GM19238 (cell line): Measurements from ENCODE around the gene GPR173.

Experiments used
- DNase-seq: peaks from one replicate; pipeline ENCODE4 v3.0.0; 2011; ENCODE audit warnings: low spot score; ENCODE audit not compliant: insufficient read length

GPR173 gene

DNA sequence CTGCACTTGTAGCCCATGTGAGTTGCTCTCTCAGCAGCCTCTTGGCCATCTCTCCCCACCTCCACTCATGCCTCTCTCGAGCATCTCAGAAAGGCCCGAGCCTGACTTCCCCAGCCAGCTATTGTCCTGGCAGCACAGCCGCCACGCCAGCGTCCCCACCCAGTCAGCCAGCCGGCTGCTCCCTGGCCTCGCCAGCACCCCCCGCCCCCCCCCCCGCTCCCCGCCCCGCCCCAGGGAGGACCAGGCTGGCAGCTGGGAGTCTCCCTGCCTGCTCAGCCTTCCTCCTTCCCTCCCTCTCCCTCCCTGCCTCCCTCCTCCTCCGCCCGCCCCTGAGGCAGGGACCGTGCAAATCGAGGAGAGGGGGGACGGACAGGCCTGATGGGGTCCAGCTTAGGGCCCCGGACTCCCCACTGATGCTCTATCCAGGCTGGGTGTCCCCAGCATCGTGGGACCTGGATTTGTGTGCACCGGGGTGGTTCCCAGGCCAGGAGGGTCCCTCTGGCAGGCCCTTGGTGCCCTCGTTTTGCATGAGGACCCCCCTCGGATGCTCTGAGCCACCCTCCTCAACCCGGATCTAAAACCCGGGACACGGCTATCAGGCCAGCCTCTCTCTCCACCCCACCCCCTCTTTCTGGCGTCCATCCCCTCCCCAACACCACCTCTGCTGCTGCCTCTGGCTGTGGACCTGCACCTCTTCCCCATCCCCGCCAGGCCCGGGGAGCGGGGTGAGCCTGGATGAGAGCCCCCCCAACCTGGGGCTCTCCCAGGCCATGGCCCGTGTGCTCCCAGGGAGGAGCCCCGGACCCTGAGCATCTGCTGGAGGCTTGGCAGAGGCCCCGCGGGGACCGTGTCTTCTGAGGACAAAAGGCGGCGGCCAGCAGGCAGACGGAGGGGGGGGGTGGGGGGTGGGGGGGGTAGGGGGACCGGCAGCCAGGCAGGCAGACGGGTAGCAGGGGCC, at the start of gene GPR173:
Gene GPR173, plus strand, starts transcription at position 621 of the 958 bp plus-strand sequence. CDS start 27,833 bp downstream, outside the sequence.
- no peak for DNase-seq

GRCh38 chrX:53000447-53001135, 48.0 kb upstream of the GPR173 start:
- DNase-seq: no peak

DNA sequence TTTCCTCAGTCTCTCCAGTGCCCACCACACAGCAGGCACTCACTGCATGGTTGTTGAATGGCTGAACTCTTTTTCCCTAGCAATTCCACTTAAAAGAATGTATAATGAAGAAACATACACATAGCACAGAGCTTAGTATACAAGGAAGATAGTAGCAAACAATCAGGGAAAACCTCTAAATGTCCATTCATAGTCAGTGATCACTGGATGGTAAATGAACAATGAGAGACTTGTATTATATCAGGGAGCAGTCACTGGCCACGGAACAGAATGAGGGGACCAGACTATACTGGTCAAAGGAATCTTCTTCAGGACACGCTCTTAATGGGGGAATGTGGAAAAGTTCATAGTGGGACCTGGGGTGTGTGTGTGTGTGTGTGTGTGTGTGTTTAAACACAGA, 46.6 kb upstream of the GPR173 start:
- DNase-seq: no peak

DNA sequence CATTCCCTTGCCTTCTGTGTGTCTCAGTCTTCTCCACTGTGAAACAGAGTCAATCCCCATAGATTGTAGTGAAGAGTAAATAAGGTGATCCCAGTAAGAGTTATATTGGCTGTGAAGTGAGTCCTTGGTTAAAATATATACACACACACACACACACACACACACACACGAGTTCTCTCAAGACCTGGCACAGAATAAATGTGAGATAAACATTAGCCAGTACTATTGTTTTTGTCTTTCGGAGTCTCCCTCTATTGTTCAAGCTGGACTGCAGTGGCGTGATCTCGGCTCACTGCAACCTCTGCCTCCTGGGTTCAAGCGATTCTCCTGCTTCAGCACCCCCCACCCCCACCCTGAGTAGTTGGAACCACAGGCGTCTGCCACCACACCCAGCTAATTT, 45.5 kb upstream of the GPR173 start:
- DNase-seq: no peak

- DNase-seq: no peak
Measured at GRCh38 chrX:53004038-53004437, 44.6 kb upstream of the GPR173 start.

- no peak for DNase-seq
Measured at GRCh38 chrX:53004811-53005210, 43.8 kb upstream of the GPR173 start.

DNA sequence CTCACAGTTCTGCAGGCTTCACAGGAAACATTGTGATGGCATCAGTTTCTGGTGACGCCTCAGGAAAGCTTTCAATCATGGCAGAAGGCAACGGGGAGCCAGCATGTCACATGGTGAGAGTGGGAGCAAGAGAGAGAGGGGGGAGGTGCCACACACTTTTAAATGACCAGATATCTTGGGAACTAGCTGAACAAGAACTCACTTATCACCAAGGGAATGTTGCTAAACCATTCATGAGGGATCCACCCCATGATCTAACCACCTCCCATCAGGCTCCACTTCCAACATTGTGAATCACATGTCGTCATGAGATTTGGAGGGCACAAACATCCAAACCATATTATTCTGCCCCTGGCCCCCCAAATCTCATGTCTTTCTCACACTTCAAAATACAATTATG, 43.3 kb upstream of the GPR173 start:
- DNase-seq: no peak

DNA sequence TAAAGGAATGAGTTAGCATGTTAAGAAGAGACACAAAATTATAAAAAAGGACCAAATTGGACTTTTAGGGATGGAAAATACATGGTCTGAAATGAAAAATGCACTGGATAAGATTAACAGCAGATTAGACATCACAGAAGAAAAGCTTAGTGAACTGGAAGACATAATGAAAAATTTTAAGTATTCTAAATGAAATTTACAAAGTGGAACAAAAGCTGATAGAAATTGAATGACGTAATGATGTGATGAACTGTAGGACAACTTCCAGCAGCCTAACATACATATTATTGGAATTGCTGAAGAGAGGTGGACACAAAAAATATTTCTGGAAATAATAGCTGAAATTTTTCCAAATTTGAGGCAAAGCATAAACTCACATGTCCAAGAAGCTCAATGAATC, 39.6 kb upstream of the GPR173 start:
- DNase-seq: no peak

- DNase-seq: no peak
Measured at GRCh38 chrX:53013291-53013690, 35.3 kb upstream of the GPR173 start.

DNA sequence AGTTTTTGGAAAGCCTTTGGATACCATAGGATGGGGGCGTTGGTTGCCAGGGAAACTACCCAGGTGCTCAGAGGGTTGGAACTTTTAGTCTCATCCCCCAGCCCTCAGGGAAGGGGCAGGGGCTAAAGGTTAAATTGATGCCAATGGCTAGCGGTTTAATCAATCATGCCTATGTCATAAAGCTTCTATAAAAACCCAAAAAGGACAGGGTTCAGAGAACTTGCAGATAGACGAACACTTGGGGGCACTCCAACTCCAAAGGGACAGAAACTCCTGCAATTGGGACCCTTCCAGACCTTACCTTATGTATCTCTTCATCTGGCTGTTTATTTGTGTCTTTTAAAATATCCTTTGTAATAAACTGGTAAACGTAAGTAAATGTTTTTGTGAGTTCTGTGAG, 30.0 kb upstream of the GPR173 start:
- no peak for DNase-seq

DNA sequence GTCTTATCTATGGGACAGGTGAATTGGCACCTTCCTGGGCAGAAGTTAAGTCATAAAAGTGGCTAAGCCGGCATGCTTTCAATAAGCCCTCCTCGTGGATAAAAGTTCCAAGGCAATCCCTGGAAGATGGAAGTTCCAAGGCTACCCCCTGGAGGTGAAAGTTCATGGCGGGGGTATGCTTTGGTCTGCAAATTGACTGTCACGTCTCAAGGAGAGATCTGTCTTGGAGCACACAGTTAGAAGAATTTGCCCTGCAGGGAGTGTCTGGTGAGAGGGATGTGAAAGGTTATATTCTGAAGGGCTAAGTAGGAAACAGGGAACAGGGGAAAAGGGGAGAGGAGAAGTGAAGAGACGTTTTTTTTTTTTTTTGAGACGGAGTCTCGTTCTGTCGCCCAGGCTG, 26.2 kb upstream of the GPR173 start:
- DNase-seq: no peak

DNA sequence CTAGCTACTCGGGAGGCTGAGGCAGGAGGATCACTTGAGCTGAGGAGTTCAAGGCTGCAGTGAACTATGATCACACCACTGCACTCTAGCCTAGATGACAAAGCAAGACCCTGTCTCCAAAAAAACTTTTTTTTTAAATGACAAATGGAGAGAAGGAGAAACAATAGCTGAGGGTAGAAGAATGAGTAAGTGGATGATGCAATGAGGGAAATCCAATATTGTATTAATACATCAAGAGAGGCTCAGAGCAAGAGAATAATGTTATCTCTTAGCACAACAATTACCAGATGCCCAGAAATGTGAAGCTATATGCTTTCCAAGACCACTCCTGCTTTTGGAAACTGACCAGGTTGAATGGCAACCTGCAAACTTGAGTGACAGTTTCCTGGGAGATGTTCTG, 19.9 kb upstream of the GPR173 start:
- no peak for DNase-seq

DNA sequence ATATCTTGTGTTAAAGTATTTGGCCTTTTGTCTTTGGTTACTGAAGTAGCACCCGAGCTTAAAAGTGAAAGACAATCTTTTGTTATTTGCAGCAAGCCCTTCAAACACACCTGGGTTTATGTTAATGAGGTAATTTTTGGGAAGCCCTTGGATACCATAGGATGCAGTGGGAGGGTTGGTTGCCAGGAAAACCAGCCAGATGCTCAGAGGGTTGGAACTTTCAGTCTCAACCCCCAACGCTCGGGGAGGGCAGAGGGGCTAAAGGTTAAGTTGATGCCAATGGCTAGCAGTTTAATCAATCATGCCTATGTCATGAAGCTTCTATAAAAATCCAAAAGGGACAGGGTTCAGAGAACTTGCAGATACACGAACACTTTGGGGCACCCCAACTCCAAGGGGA, 17.2 kb upstream of the GPR173 start:
- DNase-seq: no peak

- no peak for DNase-seq
Measured at GRCh38 chrX:53036149-53036548, 12.4 kb upstream of the GPR173 start.

DNA sequence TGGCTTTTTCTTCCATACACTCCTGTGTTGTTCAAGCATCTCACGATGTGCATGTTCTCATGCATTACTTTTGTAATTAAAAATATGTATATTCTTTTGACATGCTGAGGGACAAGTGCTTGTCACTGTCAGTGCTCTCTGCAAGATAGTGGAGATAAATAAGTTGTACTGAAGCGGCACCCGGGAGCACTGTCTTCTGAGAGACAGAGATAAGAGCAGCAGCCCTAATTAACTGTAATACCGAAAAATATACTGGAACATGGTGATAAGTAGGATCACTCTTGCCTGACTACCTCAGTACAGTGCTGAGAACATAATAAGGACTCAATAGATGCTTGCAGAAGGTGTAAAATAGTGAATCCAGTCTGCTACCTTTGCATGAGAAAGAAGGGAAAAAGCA, 9.4 kb upstream of the GPR173 start:
- DNase-seq: no peak

- no peak for DNase-seq
Measured at GRCh38 chrX:53044995-53045394, 3.6 kb upstream of the GPR173 start.

DNA sequence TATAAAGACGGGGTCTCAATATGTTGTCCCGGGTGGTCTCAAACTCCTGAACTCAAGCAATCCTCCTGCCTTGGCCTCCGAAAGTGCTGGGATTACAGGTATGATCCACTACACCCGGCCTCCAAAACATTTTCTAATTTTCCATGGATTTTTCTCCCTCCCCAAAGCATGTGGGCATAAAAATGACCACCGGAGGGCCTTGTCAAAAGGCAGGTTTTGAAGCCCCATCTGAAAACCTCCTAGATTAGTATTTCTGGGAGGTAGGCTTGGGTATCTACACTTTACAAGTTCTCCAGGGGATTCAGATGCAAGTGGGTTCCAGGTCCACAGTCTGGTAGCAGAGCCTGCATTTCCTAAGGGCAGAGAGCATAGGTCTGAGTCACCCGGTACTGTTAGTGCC, 1.4 kb upstream of the GPR173 start:
- DNase-seq: no peak

GRCh38 chrX:53049127-53049517, 533 bp downstream of the GPR173 start:
- DNase-seq: no peak

DNA sequence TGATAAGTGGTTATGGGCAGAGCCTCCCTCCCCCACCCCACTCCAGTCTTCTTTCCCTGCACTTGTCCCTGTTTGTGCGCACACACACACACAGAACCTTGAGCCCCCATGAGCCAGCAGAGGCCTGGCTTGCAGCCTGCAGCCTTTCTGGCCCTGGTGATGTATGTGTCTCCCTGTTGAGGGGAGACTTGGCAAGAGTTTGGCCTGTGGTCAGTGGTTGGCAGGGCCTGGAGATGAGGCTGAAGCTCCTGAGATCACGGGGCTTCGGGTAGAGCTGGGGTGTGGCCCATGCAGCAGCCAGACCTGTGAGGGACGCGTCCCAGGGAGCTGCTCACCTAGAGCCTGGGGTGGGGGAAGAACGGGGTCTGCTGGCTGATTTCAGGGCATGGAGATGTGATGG, 2.3 kb downstream of the GPR173 start:
- DNase-seq: no peak

DNA sequence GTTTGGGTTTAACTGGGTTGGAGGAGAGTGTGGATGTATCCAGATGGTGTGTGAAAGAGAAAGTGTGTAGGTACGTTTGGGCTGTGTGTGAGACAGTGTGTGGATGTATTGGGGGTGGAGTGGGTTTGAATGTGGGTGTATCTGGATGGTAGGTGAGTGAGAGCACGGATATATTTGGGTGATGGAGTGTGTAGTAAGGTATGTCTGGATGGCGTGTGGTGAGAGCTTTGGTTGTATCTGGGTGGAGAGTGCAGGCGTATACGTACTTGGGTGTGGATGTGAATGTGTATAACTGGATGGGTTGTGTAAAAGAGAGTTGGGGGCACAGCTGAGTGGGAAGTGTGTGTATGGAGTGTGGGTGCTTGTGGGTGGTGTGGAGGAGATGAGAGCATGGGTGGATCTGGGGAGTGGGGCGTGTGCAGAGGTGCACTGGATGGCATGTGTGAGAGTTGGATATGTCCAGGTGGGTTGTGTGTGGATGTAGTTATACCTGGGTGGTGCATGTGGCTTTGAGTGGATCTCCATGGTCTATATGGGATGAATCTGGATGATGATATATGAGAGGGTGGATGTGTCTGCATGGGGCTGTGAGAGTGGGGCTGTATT, 6.8 kb downstream of the GPR173 start:
- no peak for DNase-seq

DNA sequence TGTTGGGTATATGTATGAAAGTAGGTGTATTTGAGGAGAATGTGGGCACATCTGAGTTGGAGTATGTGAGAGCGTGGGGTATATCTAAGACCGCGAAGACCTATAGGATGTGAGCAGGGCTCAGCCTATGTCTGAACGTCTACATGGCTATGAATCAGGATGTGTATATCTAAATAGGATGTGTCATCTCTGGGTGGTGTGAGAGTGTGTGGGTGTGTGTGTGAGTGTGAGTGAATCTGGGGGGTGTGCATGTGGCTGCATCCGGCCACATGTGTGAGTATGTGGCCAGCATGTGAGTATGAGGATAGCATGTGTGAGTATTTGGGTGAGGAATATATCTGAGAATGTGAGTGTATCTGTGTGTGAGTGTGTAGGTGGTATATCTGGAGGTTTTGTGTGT, 7.7 kb downstream of the GPR173 start:
- no peak for DNase-seq

GRCh38 chrX:53065104-53065503, 16.5 kb downstream of the GPR173 start:
- no peak for DNase-seq
